Measurements from ENCODE around the gene ILK. TPM values are rescaled to one million over a fixed set of nuclear protein-coding genes. Genes with fewer than 3 reads are reported as not detected.
A peak's percentile ranks its signal among the peaks of the same experiment; 100 is the strongest.

ILK gene
- total RNA-seq, 1 donor from 2014 or later: 128 TPM

GRCh38 chr11:6613496-6613895 is 9.9 kb downstream of the ILK start:
- Mint-ChIP-seq H3K4me3 (no peak overlapping the region), H3K36me3 (ENCODE audit: low read depth) (peaks cover 40% of the 10 kb centered on the region), H3K4me1 (peaks cover 29% of the 10 kb centered on the region), H3K27me3 (no peaks in the 10 kb centered on the region), H3K27ac (no peak overlapping the region), H3K9me3 (no peaks in the 10 kb centered on the region)
- CTCF ChIA-PET: interaction anchor here (0.9 to 1.3 kb wide), 3 partner anchors 9 to 70 kb away, joined by 3 to 10 read pairs (median 4); partner anchors contain the start of gene MRPL17
- no peak for TF ChIP-seq CTCF (IDR thresholded peaks at IDR 0.05)
- no peak for ATAC-seq (ENCODE audit: low read depth)
- intact Hi-C loops (cut with micrococcal nuclease): loop anchor here (5.0 kb wide), 2 partner anchors 899 to 926 kb away; partner anchors contain the start of genes PPFIBP2, TRIM22 and TRIM5
- POLR2A ChIA-PET: interaction anchor here (1.0 to 3.3 kb wide), 7 partner anchors 10 to 133 kb away, joined by 3 to 44 read pairs (median 20); partner anchors contain the start of genes ARFIP2, ILK, MRPL17 and RRP8
- no peak for DNase-seq

- ATAC-seq (ENCODE audit: low read depth) (no peak), DNase-seq (no peak)
- no peaks in the 10 kb centered on the region for H3K27me3 Mint-ChIP-seq
- H3K4me1 Mint-ChIP-seq: peaks cover 25% of the 10 kb centered on the region
- intact Hi-C loops (cut with micrococcal nuclease): loop anchor here (5.0 kb wide), 2 partner anchors 898 to 927 kb away; partner anchors contain the start of genes PPFIBP2, TRIM22 and TRIM5
- peaks cover 30% of the 10 kb centered on the region for H3K36me3 Mint-ChIP-seq (ENCODE audit: low read depth)
- POLR2A ChIA-PET: no interaction called here
- H3K9me3 Mint-ChIP-seq: no peaks in the 10 kb centered on the region
- CTCF ChIA-PET: no interaction called here
- TF ChIP-seq CTCF (IDR thresholded peaks at IDR 0.05): no peak
- H3K27ac Mint-ChIP-seq: no peak overlapping the region
- H3K4me3 Mint-ChIP-seq: no peak overlapping the region
These were observed 10.9 kb downstream of the ILK start for GRCh38 chr11:6614446-6614845.

GRCh38 chr11:6615046-6615445 is 11.5 kb downstream of the ILK start:
- ATAC-seq (ENCODE audit: low read depth) (no peak), DNase-seq (no peak)
- Mint-ChIP-seq H3K27ac (no peak overlapping the region), H3K36me3 (ENCODE audit: low read depth) (peaks cover 24% of the 10 kb centered on the region), H3K4me1 (peaks cover 21% of the 10 kb centered on the region), H3K9me3 (no peaks in the 10 kb centered on the region), H3K4me3 (no peak overlapping the region), H3K27me3 (no peaks in the 10 kb centered on the region)
- intact Hi-C loops (cut with micrococcal nuclease): no loop called here
- no peak for TF ChIP-seq CTCF (IDR thresholded peaks at IDR 0.05)
- ChIA-PET POLR2A (interaction anchor here (1.2 kb wide), 1 partner anchor 68 kb away, joined by 3 read pairs; the partner anchor contains the start of gene MRPL17), CTCF (no interaction called here)

GRCh38 chr11:6615882-6616585 is 12.5 kb downstream of the ILK start:
- ATAC-seq (ENCODE audit: low read depth): no peak
- peak overlapping the region; percentile 51 for H3K27ac Mint-ChIP-seq
- ChIA-PET CTCF (no interaction called here), POLR2A (interaction anchor here (1.2 kb wide), 1 partner anchor 67 kb away, joined by 3 read pairs; the partner anchor contains the start of gene MRPL17)
- peak overlapping the region; percentile 12 for H3K4me3 Mint-ChIP-seq
- peaks cover 13% of the 10 kb centered on the region for H3K4me1 Mint-ChIP-seq
- TF ChIP-seq CTCF (IDR thresholded peaks at IDR 0.05): no peak
- H3K9me3 Mint-ChIP-seq: no peaks in the 10 kb centered on the region
- H3K27me3 Mint-ChIP-seq: no peaks in the 10 kb centered on the region
- no peak for DNase-seq
- H3K36me3 Mint-ChIP-seq (ENCODE audit: low read depth): peaks cover 14% of the 10 kb centered on the region
- intact Hi-C loops (cut with micrococcal nuclease): no loop called here

GRCh38 chr11:6616596-6617250 is 13.1 kb downstream of the ILK start:
- Mint-ChIP-seq H3K4me1 (peaks cover 7% of the 10 kb centered on the region), H3K4me3 (peak overlapping the region; percentile 12), H3K27ac (peak overlapping the region; percentile 51), H3K9me3 (no peaks in the 10 kb centered on the region), H3K36me3 (ENCODE audit: low read depth) (peaks cover 8% of the 10 kb centered on the region), H3K27me3 (no peaks in the 10 kb centered on the region)
- no peak for TF ChIP-seq CTCF (IDR thresholded peaks at IDR 0.05)
- DNase-seq: peak; percentile 10
- CTCF ChIA-PET: interaction anchor here (1.8 to 3.0 kb wide), 2 partner anchors 51 to 139 kb away, joined by 5 to 26 read pairs; no protein-coding TSS in a partner anchor
- no peak for ATAC-seq (ENCODE audit: low read depth)
- POLR2A ChIA-PET: interaction anchor here (3.5 kb wide), 1 partner anchor 13 kb away, joined by 69 read pairs; the partner anchor contains the start of genes ILK and RRP8
- intact Hi-C loops (cut with micrococcal nuclease): no loop called here

Data from activated B cell treated with CpG ODN at 0.5 μM for 24 hours (primary cell).